HUES48 (cell line): ENCODE measurements around the gene PTCD1.
"Not testable (repeated sequence)": the region's sequence is repeated elsewhere in the genome, so short reads cannot be mapped to it uniquely, and the experiment has no call there.

Source experiments
- H3K27ac ChIP-seq: one replicate; pipeline ENCODE4 v1.7.0; 2013; ENCODE audit warnings: low read depth, low read length, inconsistent platforms
- H3K27me3 ChIP-seq: 2 replicates; pipeline ENCODE4 v1.6.1; 2013; ENCODE audit warnings: mild to moderate bottlenecking, low read length; ENCODE audit not compliant: control insufficient read depth, insufficient read depth
- H3K36me3 ChIP-seq: 2 replicates; pipeline ENCODE4 v1.6.1; 2013; ENCODE audit warnings: low read length; ENCODE audit not compliant: control insufficient read depth, insufficient read depth
- H3K4me1 ChIP-seq: 2 replicates; pipeline ENCODE4 v1.6.1; 2013; ENCODE audit warnings: mild to moderate bottlenecking, low read length; ENCODE audit not compliant: control insufficient read depth, insufficient read depth
- H3K4me3 ChIP-seq: 2 replicates; pipeline ENCODE4 v1.5.1; 2013; ENCODE audit warnings: mild to moderate bottlenecking, low read depth, low read length
- H3K9ac ChIP-seq: 2 replicates; pipeline ENCODE4 v1.6.1; 2013; ENCODE audit warnings: mild to moderate bottlenecking, low read depth, low read length, moderate library complexity
- H3K9me3 ChIP-seq: 2 replicates; pipeline ENCODE4 v1.6.1; 2013; ENCODE audit warnings: low read length; ENCODE audit not compliant: control insufficient read depth, insufficient read depth

Gene PTCD1

DNA sequence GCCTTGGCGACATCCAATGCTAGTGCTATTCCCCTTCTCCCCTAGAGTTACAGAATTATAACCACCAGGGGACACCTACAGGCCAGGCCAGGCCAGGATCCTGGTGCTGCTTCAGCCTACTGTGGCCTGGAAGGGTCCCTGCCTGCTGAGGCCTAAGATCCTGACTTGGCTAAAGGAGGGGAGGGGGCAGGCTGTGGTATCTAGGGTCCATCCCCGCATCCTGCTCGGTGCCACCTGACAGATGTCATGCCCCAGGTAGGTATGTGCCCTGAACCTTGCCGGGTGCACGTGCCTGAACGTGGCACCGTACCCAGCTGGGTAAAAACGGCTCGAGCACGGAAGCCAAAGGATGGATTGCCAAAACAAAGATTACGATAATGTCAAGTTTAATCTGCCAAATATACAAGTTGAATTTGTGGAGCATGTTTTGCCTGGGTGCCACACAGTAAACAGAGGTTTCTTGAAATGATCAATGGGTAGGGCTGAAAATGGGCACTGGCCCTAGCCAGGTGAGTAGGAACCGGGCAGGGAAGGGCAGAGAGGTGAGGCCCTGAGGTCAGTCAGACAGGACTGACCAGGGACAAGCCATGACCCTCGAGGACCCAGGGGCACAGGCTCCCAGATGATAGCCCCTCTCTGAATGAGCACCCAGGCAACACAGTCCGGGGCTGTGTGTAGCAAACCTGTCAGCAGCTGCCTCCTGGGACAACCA is 42.8 kb downstream of the PTCD1 start:
- H3K9me3 ChIP-seq: no peaks in the 10 kb centered on the region
- peaks cover 4% of the 10 kb centered on the region; the same call in 1 of the 2 replicates for H3K4me1 ChIP-seq
- no peak overlapping the region for H3K9ac ChIP-seq
- peaks cover 74% of the 10 kb centered on the region for H3K36me3 ChIP-seq
- H3K27ac ChIP-seq: peak overlapping the region; percentile 11
- no peaks in the 10 kb centered on the region for H3K27me3 ChIP-seq
- H3K4me3 ChIP-seq: no peak overlapping the region

DNA sequence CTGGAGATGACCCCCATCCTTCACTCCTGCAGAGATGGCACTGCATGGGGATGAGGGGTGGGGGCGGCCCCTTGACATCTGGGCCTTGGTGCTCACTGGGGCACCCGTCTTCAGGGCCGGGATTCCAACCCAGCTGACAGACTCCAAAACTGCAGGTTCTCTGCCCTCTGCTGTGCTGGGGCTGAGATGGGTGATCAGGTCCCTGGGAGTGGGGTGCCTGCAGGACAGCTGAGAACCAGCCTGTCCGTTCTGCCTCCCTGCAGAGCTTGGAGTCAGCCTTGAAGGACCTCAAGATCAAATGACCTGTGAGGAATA is 44.5 kb downstream of the PTCD1 start:
- no peak overlapping the region for H3K9ac ChIP-seq
- H3K36me3 ChIP-seq: peaks cover 69% of the 10 kb centered on the region
- no peaks in the 10 kb centered on the region for H3K9me3 ChIP-seq
- H3K27me3 ChIP-seq: no peaks in the 10 kb centered on the region
- no peak overlapping the region for H3K4me3 ChIP-seq
- H3K4me1 ChIP-seq: peaks cover 4% of the 10 kb centered on the region; the same call in 1 of the 2 replicates
- no peak overlapping the region for H3K27ac ChIP-seq

DNA sequence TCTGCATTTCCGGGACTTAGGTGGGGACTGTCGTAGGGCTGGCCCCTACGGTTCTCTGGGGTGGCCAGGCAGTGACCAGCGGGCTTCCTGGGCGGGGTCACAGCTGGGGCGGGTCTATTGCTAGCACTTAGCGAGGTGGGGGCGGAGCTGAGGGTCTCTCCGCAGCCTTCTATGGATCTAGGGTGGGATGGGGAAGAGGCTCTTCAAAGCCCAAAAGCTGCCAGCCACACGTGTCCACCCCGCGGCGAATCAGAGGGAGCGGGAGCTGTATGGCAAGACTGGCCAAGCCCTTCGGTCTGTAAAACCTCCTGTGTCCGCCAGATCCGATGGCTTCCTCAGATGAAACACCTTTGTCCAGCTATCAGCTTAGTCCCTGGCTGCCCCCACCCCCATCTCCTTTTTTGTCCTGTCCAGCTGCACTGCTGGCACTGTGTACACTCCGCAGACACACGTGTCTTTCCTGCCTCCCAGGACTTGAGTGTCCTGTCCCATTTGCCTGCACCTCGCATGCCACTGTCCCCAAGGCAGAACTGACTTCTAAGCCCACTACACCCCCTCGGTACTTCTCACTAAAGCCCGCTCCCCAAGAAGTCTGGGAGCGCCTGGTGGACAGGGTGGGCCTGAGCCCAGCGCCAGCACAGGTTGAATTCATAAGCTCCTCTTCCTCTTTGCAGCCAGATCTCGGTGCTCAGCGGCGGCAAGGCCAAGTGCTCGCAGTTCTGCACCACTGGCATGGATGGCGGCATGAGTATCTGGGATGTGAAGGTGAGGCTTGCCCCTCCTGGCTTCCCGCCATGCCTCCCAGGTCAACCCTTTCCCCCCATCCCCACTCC is 45.0 kb downstream of the PTCD1 start:
- Histone ChIP-seq H3K36me3 (peaks cover 63% of the 10 kb centered on the region), H3K27ac (peak overlapping the region; percentile 90), H3K27me3 (no peaks in the 10 kb centered on the region), H3K4me1 (peaks cover 4% of the 10 kb centered on the region; the same call in 1 of the 2 replicates), H3K4me3 (peak overlapping the region; percentile 73), H3K9ac (peak overlapping the region; percentile 67), H3K9me3 (no peaks in the 10 kb centered on the region)

GRCh38 chr7:99392659-99393354 is 45.8 kb downstream of the PTCD1 start:
- H3K27me3 ChIP-seq: no peaks in the 10 kb centered on the region
- H3K4me3 ChIP-seq: peak overlapping the region; percentile 73
- H3K36me3 ChIP-seq: peaks cover 63% of the 10 kb centered on the region
- H3K4me1 ChIP-seq: peaks cover 4% of the 10 kb centered on the region; the same call in 1 of the 2 replicates
- H3K9me3 ChIP-seq: no peaks in the 10 kb centered on the region
- H3K9ac ChIP-seq: peak overlapping the region; percentile 67
- H3K27ac ChIP-seq: peak overlapping the region; percentile 90

DNA sequence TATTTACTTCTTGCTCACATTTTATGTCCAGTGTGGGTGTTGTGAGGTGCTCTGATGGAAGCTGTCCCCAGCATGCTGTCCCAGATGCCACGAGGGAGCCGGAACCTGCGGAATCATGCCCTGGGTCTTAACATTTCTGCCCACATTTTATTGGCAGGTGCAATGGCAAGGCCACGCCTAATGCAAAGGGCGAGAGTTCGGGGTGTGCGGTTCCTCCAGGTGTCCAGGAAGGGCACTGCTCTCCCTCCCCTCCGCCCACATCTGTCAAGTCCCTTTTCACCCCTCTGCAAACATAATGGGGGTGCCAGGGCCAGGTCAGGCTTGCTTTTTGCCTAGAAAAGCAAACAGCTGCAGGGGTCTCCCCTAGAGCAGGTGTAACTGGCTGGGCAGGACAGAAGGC is 46.6 kb downstream of the PTCD1 start:
- Histone ChIP-seq H3K36me3 (peaks cover 56% of the 10 kb centered on the region), H3K9ac (no peak overlapping the region), H3K9me3 (no peaks in the 10 kb centered on the region), H3K27ac (no peak overlapping the region), H3K4me1 (peaks cover 4% of the 10 kb centered on the region; the same call in 1 of the 2 replicates), H3K27me3 (no peaks in the 10 kb centered on the region), H3K4me3 (peak overlapping the region; percentile 73)

DNA sequence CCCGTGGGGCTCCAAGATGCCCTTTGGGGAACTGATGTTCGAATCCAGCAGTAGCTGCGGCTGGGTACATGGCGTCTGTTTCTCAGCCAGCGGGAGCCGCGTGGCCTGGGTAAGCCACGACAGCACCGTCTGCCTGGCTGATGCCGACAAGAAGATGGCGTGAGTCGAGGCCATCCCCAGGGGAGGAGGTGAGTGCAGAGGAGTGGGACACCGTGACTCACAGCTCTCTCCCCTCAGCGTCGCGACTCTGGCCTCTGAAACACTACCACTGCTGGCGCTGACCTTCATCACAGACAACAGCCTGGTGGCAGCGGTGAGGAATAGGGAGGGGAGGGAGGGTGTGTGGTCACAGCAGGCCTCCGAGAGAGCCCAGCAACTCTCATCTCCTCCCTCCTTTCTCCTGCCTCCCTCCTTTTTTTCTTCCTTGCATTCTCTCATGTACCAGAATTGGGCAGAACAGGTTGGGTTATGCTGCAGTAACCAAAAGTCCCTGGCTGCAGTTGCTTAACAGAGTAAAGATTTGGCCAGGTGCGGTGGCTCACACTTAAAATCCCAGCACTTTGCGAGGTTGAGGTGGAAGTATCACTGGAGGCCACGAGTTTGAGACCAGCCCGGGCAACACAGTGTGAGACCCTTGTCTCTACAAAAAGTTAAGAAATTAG is 47.5 kb downstream of the PTCD1 start:
- no peak overlapping the region for H3K4me3 ChIP-seq
- peaks cover 4% of the 10 kb centered on the region; the same call in 1 of the 2 replicates for H3K4me1 ChIP-seq
- peaks cover 56% of the 10 kb centered on the region for H3K36me3 ChIP-seq
- H3K9me3 ChIP-seq: no peaks in the 10 kb centered on the region
- no peaks in the 10 kb centered on the region for H3K27me3 ChIP-seq
- no peak overlapping the region for H3K27ac ChIP-seq
- H3K9ac ChIP-seq: no peak overlapping the region

- H3K4me1 ChIP-seq: peaks cover 4% of the 10 kb centered on the region; the same call in 1 of the 2 replicates
- H3K9me3 ChIP-seq: no peaks in the 10 kb centered on the region
- no peak overlapping the region for H3K9ac ChIP-seq
- H3K27me3 ChIP-seq: no peaks in the 10 kb centered on the region
- no peak overlapping the region for H3K27ac ChIP-seq
- H3K36me3 ChIP-seq: peaks cover 43% of the 10 kb centered on the region
- H3K4me3 ChIP-seq: no peak overlapping the region
Measured at GRCh38 chr7:99389772-99390171, 48.8 kb downstream of the PTCD1 start.

DNA sequence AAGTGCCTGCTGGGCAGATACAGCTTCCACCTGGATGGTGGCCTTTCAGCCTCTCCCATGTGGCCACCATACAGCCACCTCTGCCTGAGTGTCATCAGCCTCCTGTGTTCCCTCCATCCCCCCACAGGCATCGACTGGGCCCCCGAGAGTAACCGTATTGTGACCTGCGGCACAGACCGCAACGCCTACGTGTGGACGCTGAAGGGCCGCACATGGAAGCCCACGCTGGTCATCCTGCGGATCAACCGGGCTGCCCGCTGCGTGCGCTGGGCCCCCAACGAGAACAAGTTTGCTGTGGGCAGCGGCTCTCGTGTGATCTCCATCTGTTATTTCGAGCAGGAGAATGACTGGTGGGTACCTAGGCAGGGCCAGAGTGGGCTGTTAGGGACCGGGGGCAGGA is 50.7 kb downstream of the PTCD1 start:
- H3K9me3 ChIP-seq: no peaks in the 10 kb centered on the region
- H3K9ac ChIP-seq: no peak overlapping the region
- no peak overlapping the region for H3K27ac ChIP-seq
- H3K27me3 ChIP-seq: no peaks in the 10 kb centered on the region
- H3K4me1 ChIP-seq: no peaks in the 10 kb centered on the region; the same call in 1 of the 2 replicates
- peaks cover 34% of the 10 kb centered on the region for H3K36me3 ChIP-seq
- no peak overlapping the region for H3K4me3 ChIP-seq

- H3K27ac ChIP-seq, H3K9me3 ChIP-seq, H3K4me3 ChIP-seq, H3K9ac ChIP-seq, H3K27me3 ChIP-seq, H3K4me1 ChIP-seq: not testable (repeated sequence)
- H3K36me3 ChIP-seq: peaks cover 34% of the 10 kb centered on the region
Measured at GRCh38 chr7:99387239-99387635, 51.4 kb downstream of the PTCD1 start.

GRCh38 chr7:99386584-99387238 is 51.9 kb downstream of the PTCD1 start:
- Histone ChIP-seq H3K36me3 (peaks cover 34% of the 10 kb centered on the region), H3K27ac (no peak overlapping the region), H3K9me3 (no peaks in the 10 kb centered on the region), H3K4me3 (no peak overlapping the region), H3K4me1 (no peaks in the 10 kb centered on the region), H3K27me3 (no peaks in the 10 kb centered on the region), H3K9ac (no peak overlapping the region)
